PC-3 (cell line): ENCODE measurements around the gene HIPK2. TPM values are rescaled to one million over a fixed set of nuclear protein-coding genes. Genes with fewer than 3 reads are reported as not detected.

Source experiments
- ATAC-seq: fragments of 200-7000 bp; cut with Tn5 transposase; 2 replicates; pipeline ENCODE4 v1.9.1; 2020; ENCODE audit warnings: mild to moderate bottlenecking, moderate library complexity
- BruUV-seq: library from RNA; stranded (reverse); fragments of 400-500 nt; replicated peaks from 2 replicates; lab custom pipeline; 2021; lab: Mats Ljungman, UMichigan
- CTCF ChIA-PET: fragments of 300-600 bp; sonication (Branson Sonifier 250); formaldehyde crosslinking; loops from one replicate; lab custom pipeline; 2022; ENCODE audit warnings: antibody characterized with exemption; lab: Charles Lee
- POLR2A ChIA-PET: fragments of 300-600 bp; sonication (Branson Sonifier 250); formaldehyde crosslinking; loops from one replicate; lab custom pipeline; 2022; ENCODE audit warnings: antibody characterized with exemption; ENCODE audit not compliant: unreplicated experiment; lab: Charles Lee
- DNase-seq: peaks from one replicate; pipeline ENCODE4 v3.0.0-alpha.2; 2015
- H2AFZ ChIP-seq: fragments of 300-600 bp; sonication (generic); 2 replicates; pipeline ENCODE4 v1.6.0; 2016; ENCODE audit warnings: antibody characterized with exemption, low read length
- H3F3A ChIP-seq: fragments of 300-600 bp; sonication (generic); one replicate; pipeline ENCODE4 v1.6.0; 2017; ENCODE audit warnings: antibody characterized with exemption, low read length, control low read depth, mild to moderate bottlenecking; ENCODE audit not compliant: unreplicated experiment
- H3K27ac ChIP-seq: fragments of 300-600 bp; sonication (generic); 2 replicates; pipeline ENCODE4 v1.5.1; 2016; ENCODE audit warnings: mild to moderate bottlenecking, low read length
- H3K27me3 ChIP-seq: fragments of 300-600 bp; sonication (generic); 2 replicates; pipeline ENCODE4 v1.6.1; 2016; ENCODE audit warnings: low read length, mixed read lengths
- H3K36me3 ChIP-seq: fragments of 300-600 bp; sonication (generic); 2 replicates; pipeline ENCODE4 v1.6.1; 2016; ENCODE audit warnings: low read depth, mixed run types, low read length, mixed read lengths
- H3K4me1 ChIP-seq: fragments of 300-600 bp; sonication (generic); 2 replicates; pipeline ENCODE4 v1.5.1; 2016; ENCODE audit warnings: low read length; ENCODE audit not compliant: insufficient read depth
- H3K4me2 ChIP-seq: fragments of 300-600 bp; sonication (generic); 2 replicates; pipeline ENCODE4 v1.6.0; 2016; ENCODE audit warnings: low read length
- H3K4me3 ChIP-seq: fragments of 300-600 bp; sonication (generic); 2 replicates; pipeline ENCODE4 v1.5.1; 2016; ENCODE audit warnings: mild to moderate bottlenecking, low read length, mixed read lengths
- H3K79me2 ChIP-seq: fragments of 300-600 bp; sonication (generic); 2 replicates; pipeline ENCODE4 v1.6.1; 2017; ENCODE audit warnings: low read length, mixed read lengths
- H3K9ac ChIP-seq: fragments of 300-600 bp; sonication (generic); 2 replicates; pipeline ENCODE4 v1.6.0; 2016; ENCODE audit warnings: mild to moderate bottlenecking, low read length
- H3K9me2 ChIP-seq: fragments of 300-600 bp; sonication (generic); replicated peaks from 2 replicates; pipeline ENCODE4 v1.6.1; 2016; ENCODE audit warnings: mixed run types, low read length, mixed read lengths
- H3K9me3 ChIP-seq: fragments of 300-600 bp; sonication (generic); 2 replicates; pipeline ENCODE4 v1.6.1; 2016; ENCODE audit warnings: low read length, mixed read lengths
- H4K20me1 ChIP-seq: fragments of 300-600 bp; sonication (generic); 2 replicates; pipeline ENCODE4 v1.6.1; 2016; ENCODE audit warnings: low read length, mixed read lengths
- CTCF ChIP-seq: fragments of 300-600 bp; sonication (generic); conservative IDR thresholded peaks from 2 replicates; pipeline ENCODE4 v1.5.1; 2017; ENCODE audit warnings: antibody characterized with exemption, low read depth, mild to moderate bottlenecking, low read length
- EZH2 ChIP-seq: fragments of 300-600 bp; sonication (generic); IDR thresholded peaks from one replicate; pipeline ENCODE4 v1.6.1; 2017; ENCODE audit warnings: antibody characterized with exemption, mild to moderate bottlenecking, low read length; ENCODE audit not compliant: unreplicated experiment
- EZH2phosphoT487 ChIP-seq: fragments of 300-600 bp; sonication (generic); IDR thresholded peaks from 2 replicates; pipeline ENCODE4 v1.6.1; 2018; ENCODE audit warnings: mild to moderate bottlenecking, antibody characterized with exemption, low read length, borderline replicate concordance
- intact Hi-C: fragments of 100-400 bp; cut with micrococcal nuclease; formaldehyde crosslinking; loops from 2 replicates; pipeline ENCODE4 v1.9.0; 2023
- total RNA-seq: library from RNA; depleted of rRNA; stranded (reverse); fragments of >200 nt; gene quantifications from 2 replicates; pipeline ENCODE4 v1.2.3, GENCODE V29; 2014

The HIPK2 gene
- total RNA-seq, 1 experiment from 2014 or later = 38.1 TPM

GRCh38 chr7:139603896-139604295 is 173.9 kb downstream of the HIPK2 start:
- intact Hi-C loops = no loop called here
- no peaks in the 10 kb centered on the region for H3K79me2 ChIP-seq
- H4K20me1 ChIP-seq = no peaks in the 10 kb centered on the region
- no peak for DNase-seq
- CTCF ChIA-PET = no interaction called here
- H3K4me2 ChIP-seq = no peak overlapping the region
- no peak for TF ChIP-seq CTCF
- no peak for TF ChIP-seq EZH2
- TF ChIP-seq EZH2phosphoT487 = no peak
- no peaks in the 10 kb centered on the region for H3F3A ChIP-seq
- peaks cover 56% of the 10 kb centered on the region for H3K36me3 ChIP-seq
- no peaks in the 10 kb centered on the region for H3K9me3 ChIP-seq
- H3K9me2 ChIP-seq = no peaks in the 10 kb centered on the region
- no peak overlapping the region for H3K9ac ChIP-seq
- ATAC-seq = no peak
- no TSS peak for BruUV-seq
- H3K4me1 ChIP-seq = 0 out of 2 replicates have a peak, but pooled peaks cover 4% of the 10 kb centered on the region
- H3K27me3 ChIP-seq = no peaks in the 10 kb centered on the region
- no peak overlapping the region for H3K4me3 ChIP-seq
- no peak overlapping the region for H2AFZ ChIP-seq
- H3K27ac ChIP-seq = no peak overlapping the region
- POLR2A ChIA-PET = no interaction called here

GRCh38 chr7:139603282-139603681 is 174.5 kb downstream of the HIPK2 start:
- Histone ChIP-seq H3K9me3 (no peaks in the 10 kb centered on the region), H3K4me1 (0 out of 2 replicates have a peak, but pooled peaks cover 7% of the 10 kb centered on the region), H4K20me1 (no peaks in the 10 kb centered on the region), H3K27ac (no peak overlapping the region), H3K27me3 (no peaks in the 10 kb centered on the region), H3K4me3 (no peak overlapping the region), H2AFZ (no peak overlapping the region), H3K4me2 (no peak overlapping the region), H3K79me2 (no peaks in the 10 kb centered on the region), H3K9me2 (no peaks in the 10 kb centered on the region), H3K9ac (no peak overlapping the region), H3K36me3 (peaks cover 57% of the 10 kb centered on the region), H3F3A (no peaks in the 10 kb centered on the region)
- ChIA-PET POLR2A (no interaction called here), CTCF (no interaction called here)
- ATAC-seq (no peak), DNase-seq (no peak)
- intact Hi-C loops = no loop called here
- TF ChIP-seq CTCF (no peak), EZH2phosphoT487 (no peak), EZH2 (no peak)
- BruUV-seq = no TSS peak

GRCh38 chr7:139602143-139602722 is 175.6 kb downstream of the HIPK2 start:
- Histone ChIP-seq H3K4me1 (0 out of 2 replicates have a peak, but pooled peaks cover 7% of the 10 kb centered on the region), H4K20me1 (no peaks in the 10 kb centered on the region), H3K4me2 (no peak overlapping the region), H3K79me2 (no peaks in the 10 kb centered on the region), H3F3A (no peaks in the 10 kb centered on the region), H3K27me3 (no peaks in the 10 kb centered on the region), H3K36me3 (peaks cover 66% of the 10 kb centered on the region), H3K4me3 (no peak overlapping the region), H3K9ac (no peak overlapping the region), H3K27ac (no peak overlapping the region), H3K9me2 (no peaks in the 10 kb centered on the region), H3K9me3 (no peaks in the 10 kb centered on the region), H2AFZ (no peak overlapping the region)
- ATAC-seq = peak; percentile 70
- intact Hi-C loops = loop anchor here (1.0 kb wide), 1 partner anchor 402 kb away; no protein-coding TSS in a partner anchor
- ChIA-PET POLR2A (no interaction called here), CTCF (interaction anchor here (0.5 to 1.7 kb wide), 8 partner anchors 17 to 1202 kb away, joined by 3 to 5 read pairs (median 4); no protein-coding TSS in a partner anchor)
- TF ChIP-seq EZH2phosphoT487 (no peak), CTCF (peak; percentile 61)
- peak; percentile 39 for DNase-seq
- BruUV-seq = no TSS peak
